GM12801 (cell line): Measurements from ENCODE around the gene RALB.

Experiments used
- CTCF ChIP-seq: IDR thresholded peaks from one replicate; pipeline ENCODE4 v1.5.1; 2011; ENCODE audit warnings: control low read depth; ENCODE audit not compliant: insufficient read length; ENCODE audit errors: extremely low read depth

Gene RALB

GRCh38 chr2:120255071-120255470 is 2.4 kb downstream of the RALB start:
- no peak for TF ChIP-seq CTCF

GRCh38 chr2:120255986-120256650 is 3.5 kb downstream of the RALB start:
- no peak for TF ChIP-seq CTCF

- no peak for TF ChIP-seq CTCF
Measured at GRCh38 chr2:120256651-120257000, 4.0 kb downstream of the RALB start.

- TF ChIP-seq CTCF: no peak
Measured at GRCh38 chr2:120257522-120257921, 4.9 kb downstream of the RALB start.

- TF ChIP-seq CTCF: no peak
Measured at GRCh38 chr2:120258196-120258595, 5.5 kb downstream of the RALB start.

- no peak for TF ChIP-seq CTCF
Measured at GRCh38 chr2:120260736-120261135, 8.1 kb downstream of the RALB start.

GRCh38 chr2:120261387-120262006 is 8.8 kb downstream of the RALB start:
- TF ChIP-seq CTCF: no peak
